Fibroblast of lung (primary cell): ENCODE measurements around the gene RAB17.

Experiments
- CTCF ChIP-seq, 2 donors: IDR thresholded peaks in 1 of 2; conservative IDR thresholded peaks in 1 of 2; 1 replicate in 1 of 2; 2 replicates in 1 of 2; pipeline ENCODE4 v1.5.1; 2011 to 2012; ENCODE audit warnings: low read length in 2 of 2, control low read depth in 1 of 2, inconsistent platforms in 1 of 2, low read depth in 1 of 2, mild to moderate bottlenecking in 1 of 2
- EZH2 ChIP-seq: IDR thresholded peaks from 2 replicates; pipeline ENCODE4 v1.5.1; 2012; ENCODE audit warnings: low read length, control low read depth, mild to moderate bottlenecking; ENCODE audit errors: missing control alignments

GRCh38 chr2:237625216-237625705 is 34.7 kb upstream of the RAB17 start:
- TF ChIP-seq CTCF (conservative IDR thresholded peaks at IDR 0.05 in 1 of 2, IDR thresholded peaks at IDR 0.05 in 1 of 2; ENCODE audit: low read depth in 1 of 2, low read length in 2 of 2) (no peak), EZH2 (no peak)
